IPS-NIHi7 (cell line): ENCODE data around the gene FAM234A.

Source experiments
- DNase-seq: peaks from one replicate; pipeline ENCODE4 v3.0.0; 2012; ENCODE audit warnings: mixed read lengths; ENCODE audit errors: extremely low spot score

FAM234A gene

DNA sequence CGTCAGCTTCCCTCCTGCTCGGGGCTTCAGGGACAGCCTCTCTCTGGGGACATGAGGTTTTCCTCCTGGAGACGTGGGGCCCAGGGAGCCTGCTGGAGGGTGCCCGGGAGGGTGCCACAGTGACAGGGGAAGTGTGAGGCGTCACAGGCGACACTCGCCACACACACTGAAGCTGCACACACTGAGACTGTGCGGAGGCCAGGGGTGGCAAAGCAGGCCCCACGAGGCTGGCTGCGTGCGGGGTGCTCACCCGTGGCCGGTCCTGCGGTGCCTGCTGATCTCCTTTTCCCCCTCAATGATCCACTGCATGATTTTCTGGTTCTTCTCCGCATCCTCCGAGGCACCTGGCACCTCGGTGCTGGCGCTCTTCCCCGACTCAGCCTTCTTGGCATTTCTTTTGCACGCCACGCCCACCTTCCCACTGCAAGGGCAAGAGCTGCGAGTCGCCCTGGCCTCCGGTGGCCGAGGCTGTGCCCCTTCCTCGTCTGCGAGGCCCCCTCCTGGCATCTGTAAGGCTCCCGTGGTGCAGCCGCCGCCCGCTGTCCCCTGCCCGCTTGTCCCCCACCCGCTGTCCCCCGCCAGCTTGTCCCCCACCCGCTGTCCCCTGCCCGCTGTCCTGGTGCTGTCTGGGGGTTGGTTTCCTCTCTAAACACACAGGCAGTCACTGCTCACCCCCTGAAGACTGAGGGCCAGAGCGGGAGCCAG, 62.3 kb downstream of the FAM234A start:
- no peak for DNase-seq

DNA sequence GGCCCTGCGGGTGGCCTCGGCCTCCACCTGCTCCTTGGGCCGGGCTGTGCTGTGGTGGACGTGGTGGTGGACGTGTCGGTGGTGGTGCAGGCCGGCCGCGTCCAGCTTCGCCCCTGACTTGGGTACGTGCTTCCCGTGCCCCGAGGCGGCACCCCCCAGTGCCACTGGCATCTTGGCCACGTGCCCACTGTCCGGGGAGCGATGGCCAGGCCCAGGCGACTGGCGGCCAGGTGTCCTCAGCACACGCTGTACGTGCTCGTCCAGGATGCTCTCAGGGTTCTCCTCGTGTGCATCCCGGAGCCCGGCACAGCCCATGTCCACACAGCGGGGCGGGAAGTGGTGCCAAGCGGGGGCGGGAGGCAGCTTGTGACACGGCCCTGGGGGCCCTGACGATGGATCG, 63.2 kb downstream of the FAM234A start:
- no peak for DNase-seq

DNA sequence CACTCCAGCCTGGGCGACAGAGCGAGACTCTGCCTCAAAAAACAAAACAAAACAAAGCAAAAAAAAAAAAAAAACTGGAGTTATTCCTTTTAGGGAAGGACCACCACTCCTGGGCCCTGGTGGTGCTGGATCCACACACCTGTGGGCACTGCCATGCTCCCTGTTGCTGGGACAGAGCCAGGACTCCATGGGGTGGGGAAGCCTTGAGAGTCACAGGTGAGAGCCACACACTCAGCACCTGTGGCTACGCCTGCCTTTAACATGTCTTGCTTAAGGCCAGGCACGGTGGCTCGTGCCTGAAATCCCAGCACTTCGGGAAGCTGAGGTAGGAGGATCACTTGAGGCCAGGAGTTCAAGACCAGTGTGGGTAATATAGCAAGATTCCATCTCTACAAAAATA, 66.6 kb downstream of the FAM234A start:
- DNase-seq, result no peak

DNA sequence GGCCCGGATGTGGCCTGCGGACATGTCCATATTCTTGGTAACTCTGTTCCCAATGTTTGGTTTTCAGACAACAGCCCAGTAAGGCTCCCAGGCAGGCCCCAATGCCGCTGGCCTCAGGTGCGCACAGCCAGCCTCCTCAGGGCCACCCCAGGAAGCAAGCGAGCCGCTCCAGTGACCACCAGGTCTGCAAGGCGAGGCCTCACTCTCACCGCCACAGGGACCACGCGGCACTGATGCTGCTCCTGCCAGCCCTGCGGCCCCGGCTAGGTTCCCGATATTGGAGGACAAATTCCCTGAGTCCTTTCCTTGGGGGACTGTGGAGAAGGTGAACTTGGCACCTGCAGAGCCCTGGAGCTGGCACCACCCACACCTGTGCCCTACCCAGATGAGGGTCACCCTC, 67.3 kb downstream of the FAM234A start:
- no peak for DNase-seq

DNA sequence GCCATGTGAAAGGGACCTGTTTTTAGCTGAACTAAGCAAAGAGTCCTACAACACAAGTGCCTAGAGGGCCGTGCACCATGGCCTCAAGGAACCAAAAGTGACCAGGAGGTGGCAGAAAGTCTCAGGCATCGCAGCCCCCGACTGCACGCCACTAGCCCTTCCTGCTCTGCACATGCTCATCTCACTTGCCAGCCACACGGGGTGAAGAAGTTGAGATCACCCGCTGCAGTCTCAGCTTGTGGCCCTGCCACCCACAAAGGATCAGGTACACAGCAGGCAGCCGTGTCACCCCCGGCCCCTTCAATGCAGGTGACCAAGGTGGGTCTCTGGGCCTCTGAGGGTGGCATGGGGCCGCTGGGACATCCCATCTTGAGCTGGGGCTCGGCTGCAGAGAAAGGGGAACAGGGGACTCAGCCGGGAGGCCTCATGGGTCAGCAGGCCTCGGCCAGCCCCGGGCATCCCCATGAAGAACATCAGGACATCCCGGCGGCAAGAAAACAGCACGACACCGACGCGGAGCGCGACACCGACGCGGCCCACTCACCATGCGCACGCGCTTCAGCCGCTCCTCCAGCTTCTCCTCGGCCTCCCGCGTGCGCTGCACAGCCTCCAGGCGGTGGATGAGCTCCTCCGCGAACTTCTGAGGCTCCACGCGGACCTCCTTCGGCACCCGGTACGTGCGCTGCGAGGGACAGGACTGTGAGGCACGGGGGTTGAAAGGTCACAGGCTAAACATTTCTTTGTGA, 69.3 kb downstream of the FAM234A start:
- no peak for DNase-seq

DNA sequence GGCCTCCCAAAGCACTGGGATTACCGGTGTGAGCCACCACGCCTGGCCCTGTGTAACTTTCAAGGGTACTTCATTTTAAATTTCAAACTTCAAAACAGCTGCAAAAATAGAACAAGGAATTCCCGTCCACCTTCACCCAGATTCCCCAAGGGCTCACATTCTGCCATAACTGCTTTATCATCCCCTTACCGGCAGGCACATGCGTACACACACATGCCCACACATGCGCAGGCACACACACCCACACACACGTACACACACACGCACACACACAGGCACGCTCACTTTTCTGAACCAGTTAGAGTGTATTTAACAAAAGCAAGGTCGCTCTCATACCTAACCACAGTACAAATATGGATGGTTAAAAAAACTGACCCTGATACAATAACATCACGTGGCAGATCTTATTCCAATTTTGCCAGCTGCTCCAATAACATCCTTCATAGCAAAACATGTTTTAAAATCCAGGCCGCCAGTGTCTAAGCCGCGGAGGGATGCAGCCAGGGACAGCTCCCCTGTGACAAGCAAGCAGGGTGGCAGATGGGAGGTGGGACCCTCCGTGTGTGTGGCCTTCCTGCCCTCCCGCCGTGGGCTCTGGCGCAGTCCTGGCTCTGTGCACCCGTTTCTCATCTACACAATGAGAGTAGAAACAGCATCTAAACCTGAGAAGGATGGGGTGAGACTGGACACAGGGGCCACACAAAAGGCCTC, 71.5 kb downstream of the FAM234A start:
- no peak for DNase-seq

DNA sequence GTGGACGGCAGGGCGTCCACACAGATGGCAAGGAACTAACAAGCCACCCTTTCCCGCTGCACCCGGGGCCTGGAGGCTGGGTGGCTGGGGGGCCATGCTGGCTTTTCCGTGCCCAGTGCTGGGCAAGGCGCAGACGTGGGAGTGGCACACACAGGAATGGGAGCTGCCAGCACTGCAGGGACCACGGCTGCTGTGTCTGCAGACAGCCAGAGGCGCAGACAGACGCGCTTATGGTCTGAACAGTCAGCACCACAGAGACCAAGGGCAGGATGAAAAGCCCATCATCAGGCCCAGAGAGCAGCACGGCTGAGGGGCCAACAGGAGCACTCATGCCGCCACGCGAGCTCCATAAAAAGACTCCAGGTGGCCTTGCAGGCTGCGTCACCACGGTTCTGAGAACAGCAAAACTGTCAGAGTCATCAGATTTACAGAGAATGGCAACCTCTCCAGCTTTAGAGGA, 72.3 kb downstream of the FAM234A start:
- DNase-seq, result no peak

DNA sequence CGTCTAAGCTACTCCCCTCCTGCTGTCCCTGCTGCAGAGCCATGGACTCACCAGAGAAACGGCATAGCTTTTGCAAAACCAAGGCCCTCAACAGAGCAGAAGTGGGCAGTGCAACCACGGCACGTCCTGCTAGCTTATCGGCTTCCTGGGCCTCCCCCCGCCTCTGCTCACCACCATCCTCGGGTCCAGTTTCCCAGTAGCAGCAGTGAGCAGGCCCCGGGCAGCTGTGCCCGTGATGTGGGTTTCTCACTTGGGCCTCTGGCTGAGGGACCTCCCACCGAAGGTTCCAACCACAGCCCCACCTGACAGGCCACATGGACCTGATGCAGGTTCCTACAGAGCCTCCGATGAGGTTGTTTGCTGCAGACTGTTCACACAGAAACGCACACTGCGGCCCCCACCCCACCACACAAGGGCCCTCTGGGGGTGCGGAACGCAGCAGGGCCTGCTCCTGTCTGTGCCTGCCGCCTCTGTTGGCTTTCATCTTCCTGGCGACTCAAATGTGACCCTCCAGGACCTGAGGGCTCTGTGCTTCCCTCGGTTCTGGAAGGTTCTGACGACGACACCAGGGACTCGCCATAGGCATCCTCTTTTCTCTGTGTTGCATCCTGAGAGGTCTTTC, 73.2 kb downstream of the FAM234A start:
- no peak for DNase-seq

DNA sequence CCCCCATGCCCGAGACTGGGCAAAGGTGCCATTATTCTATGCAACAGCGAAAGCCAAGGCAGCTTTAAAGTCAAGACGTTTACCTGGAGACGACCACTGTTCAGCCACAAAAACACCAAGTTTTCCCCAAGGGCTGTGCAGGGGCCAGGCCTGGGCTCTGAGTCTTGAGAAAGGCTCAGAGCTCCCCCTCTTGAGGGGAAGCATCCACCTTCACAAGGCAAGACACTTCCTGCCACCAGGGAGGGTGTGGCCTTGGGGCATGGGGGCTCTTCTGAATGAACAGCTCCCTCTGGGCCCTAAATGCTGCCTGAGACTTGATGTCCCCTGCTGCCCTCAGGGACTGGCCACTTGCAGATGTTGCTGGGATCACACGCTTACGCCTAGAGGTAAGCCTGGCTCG, 74.9 kb downstream of the FAM234A start:
- DNase-seq, result peak; percentile 59

DNA sequence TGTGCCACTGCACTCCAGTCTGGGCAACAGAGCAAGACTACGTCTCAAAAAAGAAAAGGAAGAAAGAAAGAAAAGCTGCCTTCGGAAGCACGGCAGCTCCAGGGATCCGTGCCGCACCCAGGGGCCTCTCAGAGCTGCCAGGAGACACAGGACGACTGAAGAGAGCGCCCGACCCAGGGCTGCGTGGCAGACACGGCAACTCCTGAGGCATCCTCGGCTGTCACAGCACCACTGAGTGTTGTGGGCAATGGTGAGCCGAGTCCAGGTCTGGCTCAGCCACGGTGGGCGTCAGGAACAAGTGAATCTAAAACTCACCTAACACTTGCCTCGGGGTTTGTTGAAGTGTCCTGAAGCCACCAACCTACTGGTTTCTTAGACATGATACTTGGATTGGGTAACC, 77.1 kb downstream of the FAM234A start:
- no peak for DNase-seq

DNA sequence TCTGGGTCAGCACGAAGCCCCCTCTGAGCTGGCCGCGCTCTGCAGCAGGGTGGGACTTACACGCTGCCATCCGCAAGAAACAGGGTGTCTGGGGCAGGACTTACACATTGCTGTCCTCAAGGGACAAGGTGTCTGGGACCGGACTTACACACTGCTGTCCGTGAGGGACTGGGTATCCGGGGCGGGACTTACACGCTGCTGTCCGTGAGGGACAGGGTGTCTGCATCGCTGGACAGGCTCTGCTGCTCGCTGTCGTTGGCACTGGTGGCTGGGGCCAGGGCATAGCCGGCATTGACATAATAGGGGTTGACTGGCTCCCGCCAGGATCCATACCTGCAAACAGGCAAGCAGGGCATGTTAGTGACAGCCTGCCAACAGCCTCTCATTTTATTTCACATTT, 79.7 kb downstream of the FAM234A start:
- DNase-seq, result no peak

DNA sequence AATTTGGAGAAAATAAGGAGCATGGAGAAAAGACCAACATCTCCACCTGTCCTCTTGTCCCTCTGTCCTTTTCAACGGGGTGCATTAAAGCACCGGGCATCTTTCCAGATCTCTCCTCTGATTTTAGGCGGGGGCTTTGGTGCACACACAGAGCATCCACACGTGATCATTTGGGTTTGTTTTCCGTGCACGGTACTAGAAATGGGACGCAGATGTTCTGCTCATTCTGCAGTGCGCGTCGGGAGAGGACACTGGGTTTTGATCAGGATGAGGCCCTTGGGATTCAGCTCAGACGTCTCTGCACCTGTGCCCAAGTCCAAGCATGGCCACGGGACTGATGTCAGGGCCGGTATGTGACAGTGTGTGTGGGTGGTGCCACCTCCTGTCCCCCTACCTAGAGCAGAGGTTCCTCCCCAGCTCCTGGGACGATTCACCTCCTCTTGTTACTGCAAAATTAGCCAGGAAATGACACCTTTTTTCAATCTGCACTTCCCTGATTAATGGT, 80.2 kb downstream of the FAM234A start:
- DNase-seq, result no peak
